Vagina (tissue), 2 donors: ENCODE measurements around the gene ABCC1.

Experiments
- POLR2A ChIP-seq, 2 donors: fragments of 450-650 bp; IDR thresholded peaks; one replicate each; pipeline ENCODE4 v1.6.1; 2017; ENCODE audit warnings: antibody characterized with exemption in 2 of 2, mild to moderate bottlenecking in 2 of 2, moderate library complexity in 2 of 2
- POLR2AphosphoS5 ChIP-seq, 2 donors: sonication (generic); formaldehyde crosslinking; IDR thresholded peaks; one replicate each; pipeline ENCODE4 v1.9.0; 2017; ENCODE audit warnings: antibody characterized with exemption in 2 of 2, mild to moderate bottlenecking in 2 of 2, low read depth in 1 of 2; ENCODE audit not compliant: insufficient read depth in 1 of 2
- TF ChIP-seq, protein P1 (sequence below), 3 experiments: fragments of 450-650 bp in 2 of 3; fragments of 200-600 bp in 1 of 3; sonication (generic) in 1 of 3; IDR thresholded peaks; one replicate each; pipeline ENCODE4 v1.5.1; 2017 to 2019; ENCODE audit warnings: antibody characterized with exemption in 3 of 3, mild to moderate bottlenecking in 2 of 3, moderate library complexity in 2 of 3

DNA sequence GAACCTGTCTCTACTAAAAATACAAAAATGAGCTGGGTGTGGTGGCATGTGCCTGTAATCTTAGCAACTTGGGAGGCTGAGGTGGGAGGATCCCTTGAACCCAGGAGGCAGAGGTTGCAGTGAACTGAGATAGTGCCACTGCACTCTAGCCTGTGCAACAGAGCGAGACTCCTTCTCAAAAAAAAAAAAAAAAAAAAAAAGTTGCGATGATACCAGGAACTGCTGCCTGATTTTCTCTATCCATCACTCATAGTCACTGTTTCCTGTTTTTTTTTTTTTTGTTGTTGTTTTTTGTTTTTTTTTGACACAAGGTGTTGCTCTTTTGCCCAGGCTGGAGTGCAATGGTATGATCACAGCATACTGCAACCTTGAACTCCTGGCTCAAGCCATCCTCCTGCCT lies 59.2 kb downstream of the ABCC1 start:
- TF ChIP-seq POLR2A (IDR thresholded peaks at IDR 0.05) (no peak), POLR2AphosphoS5 (IDR thresholded peaks at IDR 0.05; ENCODE audit: insufficient read depth in 1 of 2, low read depth in 1 of 2) (no peak)
- TF ChIP-seq, protein P1, sequence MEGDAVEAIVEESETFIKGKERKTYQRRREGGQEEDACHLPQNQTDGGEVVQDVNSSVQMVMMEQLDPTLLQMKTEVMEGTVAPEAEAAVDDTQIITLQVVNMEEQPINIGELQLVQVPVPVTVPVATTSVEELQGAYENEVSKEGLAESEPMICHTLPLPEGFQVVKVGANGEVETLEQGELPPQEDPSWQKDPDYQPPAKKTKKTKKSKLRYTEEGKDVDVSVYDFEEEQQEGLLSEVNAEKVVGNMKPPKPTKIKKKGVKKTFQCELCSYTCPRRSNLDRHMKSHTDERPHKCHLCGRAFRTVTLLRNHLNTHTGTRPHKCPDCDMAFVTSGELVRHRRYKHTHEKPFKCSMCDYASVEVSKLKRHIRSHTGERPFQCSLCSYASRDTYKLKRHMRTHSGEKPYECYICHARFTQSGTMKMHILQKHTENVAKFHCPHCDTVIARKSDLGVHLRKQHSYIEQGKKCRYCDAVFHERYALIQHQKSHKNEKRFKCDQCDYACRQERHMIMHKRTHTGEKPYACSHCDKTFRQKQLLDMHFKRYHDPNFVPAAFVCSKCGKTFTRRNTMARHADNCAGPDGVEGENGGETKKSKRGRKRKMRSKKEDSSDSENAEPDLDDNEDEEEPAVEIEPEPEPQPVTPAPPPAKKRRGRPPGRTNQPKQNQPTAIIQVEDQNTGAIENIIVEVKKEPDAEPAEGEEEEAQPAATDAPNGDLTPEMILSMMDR (IDR thresholded peaks at IDR 0.05): no peak
